ENCODE results near the gene MYBBP1A. TPM values are rescaled to one million over a fixed set of nuclear protein-coding genes. Genes with fewer than 3 reads are reported as not detected.

Gene MYBBP1A
- total and polyA plus RNA-seq, 2 donors (not counting 1 experiment from before 2014, with no cell fraction given), result 72.4 to 74.4 TPM

GRCh38 chr17:4584101-4584916, 29.1 kb upstream of the MYBBP1A start, which contains the start of gene SMTNL2:
Gene SMTNL2, plus strand, starts transcription at chr17:4584529. Its CDS starts 77 bp downstream, at chr17:4584606.
- Mint-ChIP-seq H3K4me3 (peak within 1 kb of the TSS; percentile 88), H3K27ac (no peak within 1 kb of the TSS), H3K4me1 (peaks cover 8% of the 10 kb centered on the region), H3K9me3 (ENCODE audit: insufficient read depth) (no peaks in the 10 kb centered on the region), H3K27me3 (peaks cover 44% of the 10 kb centered on the region)
- DNase-seq, result peak; percentile 51
- WGBS (ENCODE audit: insufficient coverage), result 2% methylated on average over 100 of the region's 100 CpGs
- Histone ChIP-seq H3K36me3 (replicated peaks in 1 of 2; ENCODE audit: control extremely low read depth in 1 of 2, control insufficient read depth in 1 of 2, extremely low read depth in 1 of 2, insufficient read depth in 2 of 2, low read length in 1 of 2) (no peaks in the 10 kb centered on the region), H3K79me2 (ENCODE audit: control insufficient read depth, insufficient read depth, low read length) (no peaks in the 10 kb centered on the region), H3K9ac (ENCODE audit: low read length) (peak within 1 kb of the TSS; percentile 52), H3K27ac (ENCODE audit: low read length in 2 of 2) (no peak within 1 kb of the TSS), H3K4me3 (ENCODE audit: control extremely low read depth in 1 of 5, extremely low read depth in 1 of 5, insufficient read depth in 1 of 5, low read depth in 2 of 5, low read length in 4 of 5) (peak within 1 kb of the TSS in 4 of 5 experiments; percentile 20 to 47 (median 41)), H3K27me3 (replicated peaks in 1 of 4; ENCODE audit: control extremely low read depth in 1 of 4, control insufficient read depth in 3 of 4, insufficient read depth in 4 of 4, low read length in 3 of 4) (peaks cover 0 to 41% (median 22%) of the 10 kb centered on the region in 4 experiments), H3K4me2 (replicated peaks; ENCODE audit: low read depth, low read length, poor library complexity, severe bottlenecking) (peak within 1 kb of the TSS; percentile 89), H4K20me1 (ENCODE audit: control insufficient read depth, insufficient read depth, low read length, poor library complexity, severe bottlenecking) (no peaks in the 10 kb centered on the region), H3K9me3 (ENCODE audit: control extremely low read depth in 1 of 3, control insufficient read depth in 2 of 3, insufficient read depth in 1 of 3, low read length in 2 of 3) (peaks cover 0 to 7% (median 0%) of the 10 kb centered on the region in 3 donors), H2AFZ (ENCODE audit: insufficient read depth, low read depth, low read length, poor library complexity, severe bottlenecking) (peak within 1 kb of the TSS; percentile 50), H3K4me1 (ENCODE audit: control insufficient read depth in 2 of 2, insufficient read depth in 2 of 2, low read length in 2 of 2) (peaks cover 8 to 16% of the 10 kb centered on the region in 2 donors)
- CTCF ChIA-PET, result no interaction called here
- peak; percentile 58 for ATAC-seq (ENCODE audit: low read depth)
- POLR2A ChIA-PET, result interaction anchor here (0.6 kb wide), 1 partner anchor 20 kb away, joined by 3 read pairs; no protein-coding TSS in a partner anchor
- TF ChIP-seq CTCF (IDR thresholded peaks at IDR 0.05) (no peak), EZH2 (IDR thresholded peaks at IDR 0.05; ENCODE audit: borderline replicate concordance, insufficient read depth, low read depth, low read length, poor library complexity, severe bottlenecking) (no peak)
- intact Hi-C loops (cut with micrococcal nuclease), result no loop called here

GRCh38 chr17:4583782-4584100, 28.6 kb upstream of the MYBBP1A start:
- peak overlapping the region; percentile 88 for H3K4me3 Mint-ChIP-seq
- H3K9me3 Mint-ChIP-seq (ENCODE audit: insufficient read depth), result no peaks in the 10 kb centered on the region
- H3K27ac Mint-ChIP-seq, result no peak overlapping the region
- Histone ChIP-seq H3K9ac (ENCODE audit: low read length) (peak overlapping the region; percentile 52), H3K27ac (ENCODE audit: low read length in 2 of 2) (no peak overlapping the region), H3K4me2 (replicated peaks; ENCODE audit: low read depth, low read length, poor library complexity, severe bottlenecking) (peak overlapping the region; percentile 89), H2AFZ (ENCODE audit: insufficient read depth, low read depth, low read length, poor library complexity, severe bottlenecking) (peak overlapping the region; percentile 50), H3K79me2 (ENCODE audit: control insufficient read depth, insufficient read depth, low read length) (no peaks in the 10 kb centered on the region), H3K36me3 (replicated peaks in 1 of 2; ENCODE audit: control extremely low read depth in 1 of 2, control insufficient read depth in 1 of 2, extremely low read depth in 1 of 2, insufficient read depth in 2 of 2, low read length in 1 of 2) (no peaks in the 10 kb centered on the region), H3K9me3 (ENCODE audit: control extremely low read depth in 1 of 3, control insufficient read depth in 2 of 3, insufficient read depth in 1 of 3, low read length in 2 of 3) (peaks cover 0 to 7% (median 0%) of the 10 kb centered on the region in 3 donors), H4K20me1 (ENCODE audit: control insufficient read depth, insufficient read depth, low read length, poor library complexity, severe bottlenecking) (no peaks in the 10 kb centered on the region), H3K4me3 (ENCODE audit: control extremely low read depth in 1 of 5, extremely low read depth in 1 of 5, insufficient read depth in 1 of 5, low read depth in 2 of 5, low read length in 4 of 5) (peak overlapping the region in 4 of 5 experiments; percentile 20 to 47 (median 41)), H3K4me1 (ENCODE audit: control insufficient read depth in 2 of 2, insufficient read depth in 2 of 2, low read length in 2 of 2) (peaks cover 8 to 16% of the 10 kb centered on the region in 2 donors), H3K27me3 (replicated peaks in 1 of 4; ENCODE audit: control extremely low read depth in 1 of 4, control insufficient read depth in 3 of 4, insufficient read depth in 4 of 4, low read length in 3 of 4) (peaks cover 0 to 41% (median 22%) of the 10 kb centered on the region in 4 experiments)
- DNase-seq, result no peak
- H3K27me3 Mint-ChIP-seq, result peaks cover 44% of the 10 kb centered on the region
- CTCF ChIA-PET, result no interaction called here
- TF ChIP-seq CTCF (IDR thresholded peaks at IDR 0.05), result no peak
- no peak for TF ChIP-seq EZH2 (IDR thresholded peaks at IDR 0.05; ENCODE audit: borderline replicate concordance, insufficient read depth, low read depth, low read length, poor library complexity, severe bottlenecking)
- POLR2A ChIA-PET, result interaction anchor here (0.6 kb wide), 1 partner anchor 19 kb away, joined by 3 read pairs; no protein-coding TSS in a partner anchor
- H3K4me1 Mint-ChIP-seq, result peaks cover 8% of the 10 kb centered on the region
- intact Hi-C loops (cut with micrococcal nuclease), result no loop called here
- peak; percentile 59 for ATAC-seq (ENCODE audit: low read depth)
- 38% methylated on average over 9 of the region's 12 CpGs for WGBS (ENCODE audit: insufficient coverage)

Data from B cell (primary cell).